HG03097 (cell line): ENCODE results near the gene RHBDD2.
A peak's percentile ranks its signal among the peaks of the same experiment; 100 is the strongest.
"Not testable (repeated sequence)": the region's sequence is repeated elsewhere in the genome, so short reads cannot be mapped to it uniquely, and the experiment has no call there.

Experiments
- ATAC-seq: cut with Tn5 transposase; IDR thresholded peaks from one replicate; pipeline ENCODE4 v1.9.1; 2021; ENCODE audit not compliant: unreplicated experiment, low FRiP score

RHBDD2 gene

DNA sequence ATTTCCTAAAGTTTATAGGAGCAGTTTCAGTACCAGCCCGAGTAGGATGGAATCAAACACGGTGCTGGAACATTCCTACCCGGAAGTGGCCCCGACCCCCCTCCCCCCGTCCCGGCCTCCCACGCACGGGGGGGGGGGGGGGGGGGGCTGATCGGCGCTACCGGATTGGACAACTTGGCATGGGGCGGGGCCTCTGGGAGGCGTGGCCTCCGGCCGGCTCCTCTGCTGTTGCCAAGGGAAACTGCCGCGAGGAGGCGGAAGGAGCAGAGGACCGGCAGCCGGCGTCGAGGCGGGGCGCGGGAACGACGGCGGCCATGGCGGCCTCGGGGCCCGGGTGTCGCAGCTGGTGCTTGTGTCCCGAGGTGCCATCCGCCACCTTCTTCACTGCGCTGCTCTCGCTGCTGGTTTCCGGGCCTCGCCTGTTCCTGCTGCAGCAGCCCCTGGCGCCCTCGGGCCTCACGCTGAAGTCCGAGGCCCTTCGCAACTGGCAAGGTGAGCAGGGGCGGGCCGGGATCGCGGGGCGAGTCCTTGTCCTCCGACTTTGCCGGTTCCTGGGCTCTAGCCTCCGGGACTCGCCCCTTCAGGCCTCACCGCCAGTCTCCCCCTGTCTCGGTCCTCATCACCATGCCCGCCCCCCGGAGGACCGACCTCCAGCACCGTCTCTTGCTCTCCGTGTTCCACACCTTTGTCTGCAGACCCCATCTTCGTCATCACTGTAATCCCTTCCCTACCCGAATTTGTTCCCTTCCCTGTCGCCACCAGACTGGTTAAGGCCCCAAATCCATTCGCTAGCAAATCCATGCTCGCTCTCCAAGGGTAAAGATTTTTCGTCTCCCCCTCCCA is at the start of gene RHBDD2:
RHBDD2 (plus strand) TSS at position 266 of the 843 bp plus-strand sequence; CDS start at position 315, 49 bp downstream.
- ATAC-seq, result peak; percentile 88

DNA sequence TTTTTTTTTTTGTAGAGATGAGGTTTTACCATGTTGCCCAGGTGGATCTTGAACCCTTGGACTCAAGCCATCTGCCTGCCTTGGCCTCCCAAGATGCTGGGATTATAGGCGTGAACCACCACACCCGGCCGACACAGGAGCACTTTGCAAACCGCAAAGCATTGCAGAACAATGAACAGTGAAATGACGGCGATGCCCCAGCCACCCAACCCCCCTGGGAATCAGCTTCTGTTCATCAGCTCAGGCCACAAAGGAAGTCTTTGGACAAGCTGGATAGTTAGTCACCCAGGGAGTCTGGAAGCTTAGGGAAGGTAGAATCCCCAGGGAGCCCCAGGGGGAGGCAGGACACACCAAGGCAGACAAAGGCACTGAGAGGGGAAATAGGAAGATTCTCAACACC is 49.2 kb upstream of the RHBDD2 start:
- not testable (repeated sequence) for ATAC-seq

- ATAC-seq, result no peak
These were observed 47.9 kb upstream of the RHBDD2 start for GRCh38 chr7:75830978-75831377.

GRCh38 chr7:75833662-75834061 is 45.2 kb upstream of the RHBDD2 start:
- not testable (repeated sequence) for ATAC-seq

DNA sequence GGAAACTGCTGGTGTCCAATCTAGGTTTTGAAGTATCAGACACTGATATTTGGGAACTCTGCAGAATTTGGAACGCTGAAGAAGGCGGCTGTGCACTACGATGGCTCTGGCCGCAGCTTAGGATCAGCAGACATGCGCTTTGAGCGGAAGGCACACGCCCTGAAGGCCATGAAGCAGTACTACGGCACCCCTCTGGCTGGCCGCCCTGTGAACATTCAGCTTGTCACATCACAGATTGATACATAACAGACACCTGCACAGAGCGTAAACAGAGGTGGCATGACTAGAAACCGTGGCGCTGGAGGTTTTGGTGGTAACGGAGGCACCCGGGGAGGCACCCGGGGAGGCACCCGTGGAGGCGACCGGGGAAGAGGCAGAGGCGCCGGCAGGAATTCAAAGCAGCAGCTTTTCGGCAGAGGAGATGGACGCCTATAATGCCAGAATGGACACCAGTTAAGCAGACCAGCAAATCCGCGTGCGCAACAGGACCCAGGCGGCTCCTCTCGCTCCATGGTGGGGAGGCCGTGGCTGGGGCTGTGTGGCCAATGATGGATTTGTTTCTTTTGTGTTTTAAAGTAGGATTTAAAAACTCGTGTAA is 43.0 kb upstream of the RHBDD2 start:
- no peak for ATAC-seq

DNA sequence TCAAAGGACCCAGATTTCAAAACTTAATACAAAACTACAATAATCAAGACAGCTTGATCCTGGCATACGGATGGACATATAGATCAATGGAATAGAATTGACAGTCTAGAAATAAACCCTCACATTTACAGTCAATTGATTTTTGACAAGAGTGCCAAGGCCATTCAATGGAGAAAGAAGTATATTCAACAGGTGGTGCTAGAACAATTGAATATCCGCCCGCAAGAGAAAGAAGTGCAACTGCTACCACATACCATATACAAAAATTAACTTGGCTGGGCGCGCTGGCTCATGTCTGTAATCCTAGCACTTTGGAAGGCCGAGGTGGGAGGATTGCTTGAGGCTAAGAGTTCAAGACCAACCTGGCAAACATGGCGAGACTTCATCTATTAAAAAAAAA is 42.0 kb upstream of the RHBDD2 start:
- no peak for ATAC-seq

GRCh38 chr7:75838281-75838930 is 40.4 kb upstream of the RHBDD2 start:
- not testable (repeated sequence) for ATAC-seq

- ATAC-seq, result no peak
These were observed 38.8 kb upstream of the RHBDD2 start for GRCh38 chr7:75840029-75840428.

GRCh38 chr7:75842836-75843446 is 35.9 kb upstream of the RHBDD2 start:
- ATAC-seq, result no peak

GRCh38 chr7:75843613-75844116 is 35.2 kb upstream of the RHBDD2 start:
- ATAC-seq, result no peak

GRCh38 chr7:75844158-75844557 is 34.7 kb upstream of the RHBDD2 start:
- ATAC-seq, result no peak

DNA sequence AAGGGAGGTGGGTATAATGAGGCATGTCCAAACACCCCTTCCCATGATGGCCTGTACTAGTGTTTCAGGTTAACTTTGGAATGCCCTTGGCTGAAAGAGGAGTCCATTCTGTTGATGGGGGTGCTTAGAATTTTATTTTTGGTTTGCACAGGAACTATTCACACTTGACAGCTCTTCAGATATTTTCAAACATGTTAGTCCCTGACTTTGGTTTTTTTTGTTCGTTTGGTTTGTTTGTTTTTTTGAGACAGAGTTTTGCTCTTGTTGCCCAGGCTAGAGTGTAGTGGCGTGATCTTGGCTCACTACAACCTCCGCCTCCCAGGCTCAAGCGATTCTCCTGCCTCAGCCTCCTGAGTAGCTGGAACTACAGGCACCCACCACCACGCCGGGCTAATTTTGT is 33.7 kb upstream of the RHBDD2 start:
- not testable (repeated sequence) for ATAC-seq

GRCh38 chr7:75847707-75848106 is 31.1 kb upstream of the RHBDD2 start:
- no peak for ATAC-seq

DNA sequence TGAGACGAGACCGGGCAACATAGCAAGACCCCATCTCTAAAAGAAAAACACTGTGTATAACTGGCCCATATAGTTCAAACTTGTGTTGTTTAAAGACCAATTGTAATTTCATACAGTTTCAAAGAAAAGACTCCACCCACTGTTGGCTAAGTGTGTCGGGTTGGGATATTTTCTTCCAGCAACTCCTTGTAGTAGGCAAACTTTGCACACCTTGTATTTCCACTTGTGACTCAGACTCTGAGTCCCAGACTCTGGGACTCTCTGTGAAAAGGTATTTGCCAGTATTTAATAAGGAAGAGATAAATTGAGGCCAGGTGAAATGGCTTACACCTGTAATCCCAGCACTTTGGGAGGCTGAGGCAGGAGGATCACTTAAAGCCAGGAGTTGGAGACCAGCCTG is 29.3 kb upstream of the RHBDD2 start:
- ATAC-seq, result no peak

GRCh38 chr7:75850235-75850634 is 28.6 kb upstream of the RHBDD2 start:
- ATAC-seq, result no peak

DNA sequence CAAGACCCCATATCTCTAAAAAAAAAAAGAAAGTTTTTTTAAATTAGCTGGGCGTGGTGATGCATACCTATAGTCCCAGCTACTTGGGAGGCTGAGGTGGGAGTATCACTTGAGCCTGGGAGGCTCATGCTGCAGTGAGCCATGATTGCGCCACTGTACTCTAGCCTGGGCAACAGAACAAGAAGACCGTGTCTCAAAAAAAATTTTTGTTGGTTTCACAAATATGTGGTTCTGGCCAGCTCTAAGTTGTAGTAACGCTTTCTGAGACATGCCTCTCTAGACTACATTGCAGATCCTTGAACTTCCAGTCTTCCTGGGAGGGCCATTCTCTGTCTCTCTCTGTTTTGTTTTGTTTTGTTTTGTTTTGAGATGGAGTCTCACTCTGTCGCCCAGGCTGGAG is 24.6 kb upstream of the RHBDD2 start:
- ATAC-seq, result no peak

- ATAC-seq, result not testable (repeated sequence)
These were observed 24.0 kb upstream of the RHBDD2 start for GRCh38 chr7:75854813-75855345.

DNA sequence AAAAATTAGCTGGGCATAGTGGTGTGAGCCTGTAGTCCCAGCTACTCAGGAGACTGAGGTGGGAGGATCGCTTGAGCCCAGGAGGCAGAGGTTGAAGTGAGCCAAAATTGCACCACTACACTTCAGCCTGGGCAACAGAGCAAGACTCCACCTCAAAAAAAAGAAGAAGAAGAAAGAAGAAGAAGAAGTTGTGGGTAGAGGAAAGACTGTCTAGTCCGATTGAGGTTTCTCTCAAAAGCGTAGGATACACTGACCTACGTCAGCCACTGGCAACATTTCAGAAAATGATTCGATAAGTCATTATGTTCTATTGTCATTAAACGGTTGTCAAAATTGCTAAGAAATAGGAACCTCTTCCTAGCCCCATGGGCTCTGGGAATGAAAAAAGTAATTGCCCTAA is 22.3 kb upstream of the RHBDD2 start:
- ATAC-seq, result no peak

DNA sequence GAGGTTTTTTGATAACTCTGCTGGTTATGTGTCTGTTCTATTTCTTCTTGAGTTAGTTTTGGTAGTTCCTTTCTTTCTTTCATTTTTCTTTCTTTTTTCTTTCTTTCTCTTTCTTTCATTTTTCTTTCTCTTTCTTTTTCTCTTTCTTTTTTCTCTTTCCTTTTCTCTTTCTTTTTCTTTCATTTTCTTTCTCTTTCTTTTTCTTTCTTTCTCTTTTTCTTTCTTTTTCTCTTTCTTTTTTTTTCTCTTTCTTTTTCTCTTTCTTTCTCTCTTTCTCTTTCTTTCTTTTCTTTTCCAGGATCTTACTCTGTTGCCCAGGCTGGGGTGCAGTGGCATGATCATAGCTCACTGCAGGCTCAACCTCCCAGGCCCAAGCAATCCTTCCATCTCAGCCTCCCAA is 20.4 kb upstream of the RHBDD2 start:
- no peak for ATAC-seq

GRCh38 chr7:75861636-75862035 is 17.2 kb upstream of the RHBDD2 start:
- ATAC-seq, result no peak

DNA sequence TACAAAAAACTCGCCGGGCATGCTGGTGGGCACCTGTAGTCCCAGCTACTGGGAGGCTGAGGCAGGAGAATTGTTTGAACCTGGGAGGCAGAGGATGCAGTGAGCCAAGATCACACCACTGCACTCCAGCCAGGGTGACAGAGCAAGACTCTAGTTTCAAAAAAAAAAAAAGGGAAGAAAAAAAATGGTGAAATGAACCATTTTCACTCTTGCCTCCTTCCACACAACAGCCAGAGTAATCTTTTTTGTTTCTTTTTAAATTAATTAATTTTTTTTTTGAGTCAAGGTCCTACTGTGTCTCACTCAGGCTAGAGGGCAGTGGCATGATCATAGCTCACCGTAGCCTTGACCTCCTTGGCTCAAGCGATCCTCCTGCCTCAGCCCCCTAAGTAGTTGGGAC is 14.6 kb upstream of the RHBDD2 start:
- not testable (repeated sequence) for ATAC-seq
